ENCODE data around the gene LSM14B. TPM values are rescaled to one million over a fixed set of nuclear protein-coding genes. Genes with fewer than 3 reads are reported as not detected.
"Not testable (repeated sequence)": the region's sequence is repeated elsewhere in the genome, so short reads cannot be mapped to it uniquely, and the experiment has no call there.

The LSM14B gene
- total and polyA plus RNA-seq, 3 donors from 2014 or later: 91.0 to 137 (median 116) TPM

GRCh38 chr20:62111148-62111547 lies 11.1 kb upstream of the LSM14B start:
- Histone ChIP-seq H3K9me3 (no peaks in the 10 kb centered on the region), H3K27me3 (no peaks in the 10 kb centered on the region), H3K4me3 (no peak overlapping the region), H3K27ac (no peak overlapping the region), H3K36me3 (ENCODE audit: low read depth, missing control alignments) (no peaks in the 10 kb centered on the region), H3K4me1 (no peaks in the 10 kb centered on the region)
- intact Hi-C loops (cut with DNase I; ENCODE audit: low total_unique reads): no loop called here
- DNase-seq: no peak
- no peak for TF ChIP-seq CTCF (IDR thresholded peaks at IDR 0.05)
- no peak for TF ChIP-seq POLR2A (IDR thresholded peaks at IDR 0.05)
- WGBS, 2 donors: 93 to 94% methylated on average over 6 of the region's 6 CpGs

- Histone ChIP-seq H3K36me3 (ENCODE audit: low read depth, missing control alignments) (no peaks in the 10 kb centered on the region), H3K9me3 (no peaks in the 10 kb centered on the region), H3K27me3 (no peaks in the 10 kb centered on the region), H3K4me1 (no peaks in the 10 kb centered on the region), H3K27ac (no peak overlapping the region), H3K4me3 (no peak overlapping the region)
- no peak for DNase-seq
- TF ChIP-seq CTCF (IDR thresholded peaks at IDR 0.05): no peak
- TF ChIP-seq POLR2A (IDR thresholded peaks at IDR 0.05): no peak
- 93 to 96% methylated on average over 2 to 6 of the region's 6 CpGs for WGBS, 2 donors
- intact Hi-C loops (cut with DNase I; ENCODE audit: low total_unique reads): no loop called here
Observed at GRCh38 chr20:62112368-62112767, 9.9 kb upstream of the LSM14B start.

GRCh38 chr20:62114894-62115293 lies 7.4 kb upstream of the LSM14B start:
- Histone ChIP-seq H3K9me3 (no peaks in the 10 kb centered on the region), H3K4me1 (peaks cover 4% of the 10 kb centered on the region), H3K27ac (no peak overlapping the region), H3K4me3 (no peak overlapping the region), H3K27me3 (no peaks in the 10 kb centered on the region), H3K36me3 (ENCODE audit: low read depth, missing control alignments) (no peaks in the 10 kb centered on the region)
- no peak for TF ChIP-seq POLR2A (IDR thresholded peaks at IDR 0.05)
- no peak for TF ChIP-seq CTCF (IDR thresholded peaks at IDR 0.05)
- intact Hi-C loops (cut with DNase I; ENCODE audit: low total_unique reads): no loop called here
- 65 to 69% methylated on average over 8 of the region's 8 CpGs for WGBS, 2 donors
- DNase-seq: no peak

- H3K27me3 ChIP-seq; H3K9me3 ChIP-seq; H3K4me1 ChIP-seq; DNase-seq; H3K4me3 ChIP-seq; intact Hi-C loops (cut with DNase I; ENCODE audit: low total_unique reads); H3K27ac ChIP-seq; H3K36me3 ChIP-seq (ENCODE audit: low read depth, missing control alignments): not testable (repeated sequence)
- WGBS, 2 donors: 87 to 94% methylated on average over 7 of the region's 7 CpGs
Observed at GRCh38 chr20:62115800-62116407, 6.4 kb upstream of the LSM14B start.

- no peaks in the 10 kb centered on the region for H3K27me3 ChIP-seq
- H3K36me3 ChIP-seq (ENCODE audit: low read depth, missing control alignments): no peaks in the 10 kb centered on the region
- 65 to 80% methylated on average over 31 to 38 of the region's 38 CpGs for WGBS, 2 donors
Observed at GRCh38 chr20:62116558-62117361, 5.5 kb upstream of the LSM14B start.

More at GRCh38 chr20:62116558-62117361, 5.5 kb upstream of the LSM14B start:
- no peaks in the 10 kb centered on the region for H3K9me3 ChIP-seq
- H3K4me1 ChIP-seq: peaks cover 4% of the 10 kb centered on the region
- DNase-seq: no peak
- TF ChIP-seq CTCF (IDR thresholded peaks at IDR 0.05) (no peak), POLR2A (IDR thresholded peaks at IDR 0.05) (no peak)
- intact Hi-C loops (cut with DNase I; ENCODE audit: low total_unique reads): no loop called here
- H3K27ac ChIP-seq: no peak overlapping the region
- H3K4me3 ChIP-seq: no peak overlapping the region

Measured in testis (tissue), 3 donors.